GM18907 (cell line): ENCODE results near the gene SAMD4A.

ENCODE experiments used
- ATAC-seq: cut with Tn5 transposase; IDR thresholded peaks from one replicate; pipeline ENCODE4 v1.9.1; 2021; ENCODE audit warnings: mild to moderate bottlenecking, moderate library complexity; ENCODE audit not compliant: unreplicated experiment

Gene SAMD4A

GRCh38 chr14:54697803-54698202, 130.9 kb downstream of the SAMD4A start:
- ATAC-seq = no peak

GRCh38 chr14:54698501-54698900, 131.6 kb downstream of the SAMD4A start:
- no peak for ATAC-seq

- ATAC-seq = no peak
Observed at GRCh38 chr14:54698966-54699530, 132.1 kb downstream of the SAMD4A start.

GRCh38 chr14:54699735-54700134, 132.8 kb downstream of the SAMD4A start:
- no peak for ATAC-seq

DNA sequence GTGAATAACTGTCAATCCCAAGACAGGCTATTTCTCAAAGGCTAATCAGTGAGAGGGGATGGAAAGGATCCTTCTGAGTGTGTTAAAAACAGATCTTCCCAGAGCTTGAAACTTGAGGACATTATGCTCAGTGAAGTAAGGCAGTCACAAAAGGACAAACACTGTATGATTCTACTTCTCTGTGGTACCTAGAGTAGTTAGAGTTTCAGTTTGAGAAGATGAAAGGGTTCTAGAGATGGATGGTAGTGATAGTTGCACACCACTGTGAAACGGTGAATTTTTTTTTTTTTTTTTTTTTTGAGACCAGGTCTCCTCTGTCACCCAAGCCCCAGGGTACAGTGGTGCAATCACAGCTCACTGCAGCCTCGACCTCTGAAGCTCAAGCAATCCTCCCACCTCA, 133.8 kb downstream of the SAMD4A start:
- no peak for ATAC-seq

DNA sequence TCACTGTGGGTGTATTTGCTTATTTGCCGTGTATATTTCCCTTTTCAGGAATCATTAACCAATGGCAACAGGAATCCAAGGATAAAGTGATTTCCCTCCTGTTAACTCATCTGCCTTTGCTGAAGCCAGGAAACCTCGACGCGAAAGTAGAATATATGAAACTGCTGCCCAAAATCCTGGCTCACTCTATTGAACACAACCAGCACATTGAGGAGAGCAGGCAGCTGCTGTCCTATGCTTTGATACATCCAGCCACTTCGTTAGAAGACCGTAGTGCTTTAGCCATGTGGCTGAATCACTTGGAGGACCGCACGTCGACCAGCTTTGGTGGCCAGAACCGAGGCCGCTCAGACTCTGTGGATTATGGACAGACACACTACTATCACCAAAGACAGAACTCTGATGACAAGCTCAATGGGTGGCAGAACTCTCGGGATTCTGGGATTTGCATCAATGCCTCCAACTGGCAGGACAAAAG, 135.1 kb downstream of the SAMD4A start:
- no peak for ATAC-seq

GRCh38 chr14:54702492-54702891, 135.6 kb downstream of the SAMD4A start:
- no peak for ATAC-seq

DNA sequence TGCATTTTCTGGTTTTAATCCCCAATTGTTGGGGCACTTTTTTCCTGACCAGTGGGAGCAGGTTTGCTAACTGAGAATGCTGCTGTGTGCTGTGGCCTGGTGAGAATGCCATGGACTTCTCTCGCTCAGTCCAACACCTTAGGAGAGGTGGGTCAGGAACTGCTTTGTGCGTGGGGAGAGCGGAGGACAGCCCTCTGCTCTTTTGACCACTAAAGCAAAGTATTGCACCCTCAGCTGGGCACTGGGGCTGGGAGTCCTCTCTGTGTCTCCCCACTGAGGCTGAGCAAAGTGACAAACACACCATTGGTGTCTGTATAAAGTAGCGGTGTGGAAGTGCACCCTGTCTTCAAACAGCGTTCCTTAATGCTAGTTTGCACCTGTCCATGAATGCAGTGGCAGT, 136.2 kb downstream of the SAMD4A start:
- ATAC-seq = no peak

DNA sequence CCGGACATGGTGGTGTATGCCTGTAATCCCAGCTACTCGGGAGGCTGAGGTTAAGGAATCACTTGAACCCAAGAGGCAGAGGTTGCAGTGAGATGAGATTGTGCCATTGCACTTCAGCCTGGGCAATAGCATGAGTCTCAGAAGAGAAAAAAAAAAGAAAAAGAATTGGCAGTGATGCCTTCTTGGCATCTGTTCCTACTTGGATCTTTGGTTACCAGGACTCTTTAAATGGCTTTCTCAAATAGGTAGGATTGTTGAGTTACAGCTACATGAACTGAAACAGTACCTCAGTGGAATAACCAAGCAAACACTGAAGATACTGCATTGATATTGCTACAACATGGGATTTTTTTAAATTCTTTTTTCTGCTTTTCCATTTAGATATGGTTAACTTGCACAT, 136.8 kb downstream of the SAMD4A start:
- ATAC-seq = no peak

GRCh38 chr14:54704768-54705167, 137.8 kb downstream of the SAMD4A start:
- ATAC-seq = no peak

DNA sequence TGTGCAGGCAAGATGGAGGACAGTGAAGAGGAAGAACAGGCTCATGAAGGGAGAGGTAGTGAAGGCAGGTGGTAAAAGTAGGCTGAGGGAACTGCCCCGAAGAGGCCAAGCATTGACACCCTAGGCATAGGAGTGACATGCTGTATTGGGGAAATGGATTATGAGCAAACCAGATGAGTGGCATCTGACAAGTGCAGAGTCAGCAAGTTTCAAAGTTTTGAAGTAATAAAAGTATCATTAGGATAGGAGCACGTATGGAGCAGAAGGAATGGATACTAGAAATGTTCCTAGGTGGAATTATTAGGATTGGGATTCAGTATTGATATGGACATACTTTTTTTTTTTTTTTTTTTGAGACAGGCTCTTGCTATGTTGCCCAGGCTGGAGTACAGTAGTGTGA, 139.8 kb downstream of the SAMD4A start:
- ATAC-seq = no peak

GRCh38 chr14:54708161-54708560, 141.2 kb downstream of the SAMD4A start:
- no peak for ATAC-seq

DNA sequence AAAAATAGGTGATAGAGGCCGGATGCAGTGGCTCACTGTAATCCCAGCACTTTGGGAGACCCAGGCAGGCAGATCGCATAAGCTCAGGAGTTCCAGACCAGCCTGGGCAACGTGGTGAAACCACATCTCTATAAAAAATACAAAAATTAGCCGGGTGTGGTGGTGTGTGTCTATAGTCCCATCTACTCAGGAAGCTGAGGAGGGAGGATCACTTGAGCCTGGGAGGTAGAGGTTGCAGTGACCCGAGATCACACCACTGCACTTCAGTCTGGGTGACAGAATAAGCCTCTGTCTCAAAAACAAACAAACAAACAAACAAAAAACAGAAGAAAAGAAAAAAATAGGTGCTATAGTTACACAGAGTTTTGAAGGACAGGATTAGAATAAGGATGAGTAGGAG, 142.1 kb downstream of the SAMD4A start:
- no peak for ATAC-seq

GRCh38 chr14:54709444-54709843, 142.5 kb downstream of the SAMD4A start:
- peak; percentile 89 for ATAC-seq

DNA sequence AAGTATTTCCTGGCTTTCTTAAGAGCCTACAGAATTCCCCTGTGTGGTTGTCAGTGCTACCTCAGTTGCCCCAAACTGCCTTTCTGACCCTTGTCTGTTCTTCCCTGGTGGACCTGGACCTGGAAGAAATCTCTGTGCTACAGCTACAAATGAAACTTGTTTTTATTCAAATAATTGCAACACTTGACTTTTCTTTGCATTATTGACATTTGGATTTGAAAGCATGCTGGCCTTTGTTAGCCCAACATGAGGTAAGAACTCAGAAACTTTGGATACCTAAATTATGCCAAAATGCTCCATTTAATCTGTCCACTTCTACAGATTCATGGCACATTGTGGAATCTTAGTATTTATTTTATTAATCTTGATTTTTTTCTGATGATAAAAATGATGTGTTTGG, 142.9 kb downstream of the SAMD4A start:
- no peak for ATAC-seq

DNA sequence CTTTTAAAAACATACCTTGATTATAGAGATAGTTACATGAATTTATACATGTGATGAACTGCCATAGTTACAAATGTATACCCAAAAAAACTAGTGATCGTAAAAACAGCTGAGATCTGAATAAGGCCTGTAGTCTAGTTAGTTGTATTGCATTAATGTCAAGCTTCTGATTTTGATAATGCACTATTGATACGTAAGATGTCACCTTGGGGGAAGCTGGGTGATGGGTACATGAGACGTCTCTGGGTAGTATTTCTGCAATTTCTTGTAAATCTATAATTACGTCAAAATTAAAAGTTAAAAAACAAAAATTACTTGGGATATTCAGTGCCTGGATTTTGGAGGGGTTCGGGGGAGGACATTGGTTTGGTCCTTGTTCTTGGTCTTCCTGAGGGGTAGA, 144.4 kb downstream of the SAMD4A start:
- no peak for ATAC-seq

DNA sequence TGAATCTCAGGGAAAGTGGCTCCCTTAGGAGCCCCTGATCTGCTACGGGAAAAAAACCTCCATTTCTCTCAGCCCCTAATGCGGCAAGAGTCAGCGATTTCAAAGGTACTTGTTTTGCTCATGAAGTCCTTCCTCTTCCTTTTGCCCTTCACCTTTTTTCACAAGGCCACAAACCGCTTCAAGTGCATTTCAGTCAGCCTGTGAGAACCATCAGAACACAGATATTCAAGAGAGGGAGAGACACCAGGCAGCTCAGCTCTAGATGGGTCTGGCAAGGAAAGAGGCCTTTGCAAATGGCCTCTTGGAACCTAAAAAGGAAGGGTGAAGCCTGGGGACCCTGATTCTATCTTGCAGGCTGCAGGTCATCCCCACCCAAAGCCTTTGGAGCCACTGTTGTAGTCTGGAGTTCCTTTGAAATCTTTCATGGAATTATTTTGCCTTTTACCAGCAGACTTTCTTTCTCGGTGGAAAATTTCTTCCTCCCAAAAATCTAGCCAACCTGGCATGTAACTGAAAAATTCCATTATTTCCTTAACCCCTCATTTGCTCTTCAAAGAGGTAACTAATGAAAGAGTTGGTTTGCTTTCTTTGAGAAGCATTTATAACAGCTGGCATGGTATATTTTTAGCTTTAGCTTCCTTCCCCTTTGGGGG, 145.0 kb downstream of the SAMD4A start:
- no peak for ATAC-seq

GRCh38 chr14:54712465-54713200, 145.7 kb downstream of the SAMD4A start:
- no peak for ATAC-seq

DNA sequence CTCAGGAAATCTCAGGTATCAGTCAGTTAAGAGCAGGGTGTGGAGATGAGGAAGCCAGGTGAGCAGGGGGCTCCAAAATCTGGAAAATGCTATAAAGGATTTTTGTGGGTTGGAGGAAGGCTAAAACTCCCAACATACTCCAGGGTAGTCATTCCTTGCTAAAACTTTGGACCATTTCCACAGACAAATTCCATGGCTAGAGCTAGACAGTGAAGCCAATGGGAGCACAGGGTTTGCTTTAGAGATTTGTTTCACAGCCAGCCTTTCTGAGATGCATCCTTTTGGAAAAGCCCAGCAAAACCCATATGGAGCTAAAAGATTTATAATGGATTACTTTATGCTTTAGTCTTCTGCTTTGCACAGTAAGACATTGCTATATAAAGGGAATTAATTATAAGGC, 146.5 kb downstream of the SAMD4A start:
- no peak for ATAC-seq

DNA sequence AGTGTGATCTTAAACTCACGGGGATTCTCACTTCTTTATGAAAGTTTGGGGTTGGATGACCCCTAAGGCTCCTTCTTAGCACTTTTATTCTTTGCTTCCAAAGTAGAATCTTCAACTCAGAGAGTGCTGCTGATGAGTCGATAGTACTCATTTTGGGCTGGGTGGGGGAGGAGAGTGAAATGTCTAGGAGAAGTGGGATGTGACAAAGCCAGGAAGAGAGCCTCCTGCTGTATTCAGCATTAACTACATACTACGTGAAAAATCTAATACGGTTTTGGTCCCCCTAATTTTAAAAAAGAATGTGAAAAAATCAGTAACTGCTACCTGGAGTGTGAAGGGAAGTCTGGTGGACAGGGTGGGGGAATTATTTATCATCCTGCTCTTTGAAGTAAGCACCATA, 148.3 kb downstream of the SAMD4A start:
- ATAC-seq = no peak

DNA sequence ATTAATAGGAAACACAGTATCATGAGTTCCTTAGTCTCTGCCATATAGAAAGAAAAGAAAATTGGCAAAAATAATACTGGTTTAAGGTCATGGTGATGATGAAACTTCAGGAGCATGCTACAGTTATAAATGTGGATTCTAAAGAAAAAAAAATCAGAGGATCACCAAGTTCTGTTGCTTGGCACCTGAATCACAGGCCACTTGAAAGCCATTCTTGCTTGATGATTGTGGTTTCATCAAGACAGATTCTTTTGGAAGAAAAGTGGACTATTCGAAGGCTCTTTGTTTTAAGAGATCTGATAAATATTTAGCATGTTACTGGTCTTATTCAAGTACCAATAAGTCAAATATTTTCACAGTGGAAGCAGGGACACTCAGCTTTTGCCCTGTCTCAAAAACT, 148.9 kb downstream of the SAMD4A start:
- no peak for ATAC-seq

DNA sequence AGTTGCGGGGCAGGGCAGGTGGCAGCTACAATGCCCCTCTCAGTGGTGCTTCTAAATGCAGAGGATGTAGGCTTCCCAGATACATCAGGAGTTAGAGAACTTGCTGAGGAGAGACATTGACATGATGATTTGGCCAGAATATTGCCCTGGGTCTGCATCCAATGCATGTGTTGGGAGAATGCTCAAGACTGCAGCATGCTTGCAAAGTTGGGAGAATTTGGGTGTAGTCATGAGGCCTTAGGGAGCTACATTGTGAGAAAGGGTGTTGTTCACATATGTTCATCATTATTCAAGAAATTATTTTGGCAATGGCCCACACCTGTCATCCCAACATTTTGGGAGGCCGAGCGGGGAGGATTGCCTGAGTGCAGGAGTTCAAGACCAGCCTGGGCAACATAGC, 149.9 kb downstream of the SAMD4A start:
- no peak for ATAC-seq
